HepG2 (cell line): Measurements from ENCODE around the gene GARIN3. TPM values are rescaled to one million over a fixed set of nuclear protein-coding genes. Genes with fewer than 3 reads are reported as not detected.

Experiments
- AGO1 ChIP-seq: fragments of 200-400 bp; formaldehyde crosslinking; IDR thresholded peaks from 2 replicates; pipeline ENCODE4 v1.6.1; 2017; ENCODE audit warnings: mild to moderate bottlenecking, low read depth, low read length, moderate library complexity; ENCODE audit not compliant: poor library complexity, severe bottlenecking
- ARID5B ChIP-seq: IDR thresholded peaks from 2 replicates; pipeline ENCODE4 v1.4.0; 2020; ENCODE audit warnings: mild to moderate bottlenecking, missing genetic modification reagents
- ARNTL ChIP-seq: sonication (generic); formaldehyde crosslinking; IDR thresholded peaks from 2 replicates; pipeline ENCODE4 v1.4.0; 2020; ENCODE audit warnings: mild to moderate bottlenecking, missing genetic modification reagents
- BCL6 ChIP-seq: IDR thresholded peaks from 2 replicates; pipeline ENCODE4 v1.6.1; 2016; ENCODE audit warnings: missing genetic modification reagents, missing compliant biosample characterization
- BORCS8-MEF2B ChIP-seq: sonication (generic); formaldehyde crosslinking; IDR thresholded peaks from 2 replicates; pipeline ENCODE4 v1.8.0; 2022; ENCODE audit warnings: mild to moderate bottlenecking, missing genetic modification reagents
- DMAP1 ChIP-seq: IDR thresholded peaks from 2 replicates; pipeline ENCODE4 v1.6.1; 2016
- ELF4 ChIP-seq: sonication (generic); formaldehyde crosslinking; IDR thresholded peaks from 2 replicates; pipeline ENCODE4 v1.5.0; 2020; ENCODE audit warnings: missing genetic modification reagents, mild to moderate bottlenecking, moderate library complexity, borderline replicate concordance
- HNF1A ChIP-seq, 2 experiments: sonication (generic) in 1 of 2; formaldehyde crosslinking in 1 of 2; IDR thresholded peaks; 2 replicates each; pipeline versions ENCODE4 v1.4.0 to v1.6.1; 2016 to 2020; ENCODE audit warnings: borderline replicate concordance in 1 of 2, low read depth in 1 of 2, mild to moderate bottlenecking in 1 of 2, missing genetic modification reagents in 1 of 2
- JUNB ChIP-seq: sonication (generic); formaldehyde crosslinking; IDR thresholded peaks from 2 replicates; pipeline ENCODE4 v1.8.0; 2022; ENCODE audit warnings: missing genetic modification reagents, mild to moderate bottlenecking, borderline replicate concordance
- NR2F6 ChIP-seq, 2 experiments: IDR thresholded peaks; 2 replicates each; pipeline ENCODE4 v1.6.1; 2016; ENCODE audit warnings: antibody characterized with exemption in 1 of 2, mild to moderate bottlenecking in 1 of 2
- TFDP1 ChIP-seq: IDR thresholded peaks from 2 replicates; pipeline ENCODE4 v1.6.1; 2016; ENCODE audit warnings: missing compliant biosample characterization, missing genetic modification reagents, borderline replicate concordance
- YEATS2 ChIP-seq: sonication (generic); formaldehyde crosslinking; IDR thresholded peaks from 2 replicates; pipeline ENCODE4 v1.4.0; 2020; ENCODE audit warnings: missing genetic modification reagents, borderline replicate concordance
- ZKSCAN8 ChIP-seq: IDR thresholded peaks from 2 replicates; pipeline ENCODE4 v1.6.1; 2016; ENCODE audit warnings: borderline replicate concordance, missing genetic modification reagents, missing compliant biosample characterization
- ZNF337 ChIP-seq: sonication (generic); formaldehyde crosslinking; IDR thresholded peaks from 2 replicates; pipeline ENCODE4 v1.5.1; 2020; ENCODE audit warnings: missing genetic modification reagents, low read depth, mild to moderate bottlenecking, borderline replicate concordance
- ZNF430 ChIP-seq: sonication (generic); formaldehyde crosslinking; IDR thresholded peaks from 2 replicates; pipeline ENCODE4 v1.9.0; 2021; ENCODE audit warnings: mild to moderate bottlenecking, missing genetic modification reagents
- ZNF431 ChIP-seq: sonication (generic); formaldehyde crosslinking; IDR thresholded peaks from 2 replicates; pipeline ENCODE4 v1.9.0; 2022; ENCODE audit warnings: missing genetic modification reagents, low read depth, mild to moderate bottlenecking, borderline replicate concordance
- ZNF746 ChIP-seq: sonication (generic); formaldehyde crosslinking; IDR thresholded peaks from 2 replicates; pipeline ENCODE4 v1.8.0; 2022; ENCODE audit warnings: mild to moderate bottlenecking, missing genetic modification reagents
- ZNF768 ChIP-seq: sonication (generic); formaldehyde crosslinking; IDR thresholded peaks from 2 replicates; pipeline ENCODE4 v1.4.0; 2020; ENCODE audit warnings: missing genetic modification reagents
- ZSCAN29 ChIP-seq: sonication (generic); formaldehyde crosslinking; conservative IDR thresholded peaks from 2 replicates; pipeline ENCODE4 v1.4.0; 2020; ENCODE audit warnings: mild to moderate bottlenecking, missing genetic modification reagents
- polyA plus RNA-seq, 8 experiments: library from polyadenylated mRNA; depleted of rRNA in 3 of 8; stranded (reverse) in 7 of 8; unstranded in 1 of 8; fragments of >200 nt; fragmentation: Illumina TruSeq in 4 of 8; extraction: Trizol in 4 of 8; gene quantifications; 2 replicates each; pipeline versions ENCODE4 v1.2.1 to v1.2.3, GENCODE V29; 2011 to 2016; ENCODE audit warnings: low read depth in 4 of 8, missing spikeins in 1 of 8, mixed read lengths in 1 of 8; ENCODE audit not compliant: insufficient read depth in 1 of 8
- total RNA-seq, 5 experiments: library from RNA; depleted of rRNA; stranded (reverse); fragments of >200 nt; fragmentation: Illumina TruSeq; extraction: Trizol; gene quantifications; 2 replicates each; pipeline ENCODE4 v1.2.3, GENCODE V29; 2016; ENCODE audit warnings: low read depth in 1 of 5

GARIN3 gene
- total and polyA plus RNA-seq, 2 of the 13 experiments (the other 11 are each of a cell fraction or from before 2014, with no cell fraction given), result not detected

DNA sequence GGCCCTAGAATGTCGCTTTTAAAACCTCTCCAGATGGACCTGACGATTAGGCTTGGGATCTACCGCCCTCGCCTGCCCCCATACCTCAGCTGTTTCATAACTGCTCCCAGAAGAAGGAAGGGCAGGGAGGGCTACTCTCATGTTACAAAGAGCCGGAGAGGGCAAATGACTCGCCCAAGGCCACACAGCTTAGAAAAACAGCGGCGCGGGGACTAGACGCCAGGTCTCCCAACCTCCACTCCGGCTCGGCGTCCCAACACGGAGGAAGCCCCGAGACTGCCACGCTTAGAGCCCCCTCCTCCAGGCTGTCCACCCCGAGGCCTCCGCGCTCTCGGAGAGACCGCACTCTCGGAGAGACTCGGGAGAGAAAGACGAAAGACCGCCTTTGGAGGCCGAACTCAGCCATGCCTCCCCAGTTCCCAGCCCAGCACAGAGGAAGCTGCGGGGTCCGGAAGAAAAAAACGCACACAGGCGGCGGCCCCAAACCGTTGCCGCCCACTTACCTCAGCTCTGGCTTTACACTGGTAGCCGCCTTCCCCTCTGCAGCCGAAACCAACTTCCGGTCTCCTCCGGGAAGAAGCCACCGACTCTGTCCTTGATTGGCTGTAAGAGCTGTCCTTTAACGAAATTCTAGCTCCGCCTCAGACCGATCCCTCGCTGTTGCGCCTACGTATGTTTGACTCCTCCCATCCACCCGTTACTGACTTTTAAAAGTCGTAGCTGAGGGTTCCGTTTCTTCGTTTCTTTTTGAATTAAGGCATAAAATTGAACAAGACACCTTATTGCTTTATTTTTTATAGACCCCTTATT is 23.5 kb downstream of the GARIN3 start, which contains the start of gene MED7 (continued):
- TF ChIP-seq HNF1A (IDR thresholded peaks at IDR 0.05; ENCODE audit: low read depth), result no peak
- TF ChIP-seq HNF1A (CRISPR knock-in tag; IDR thresholded peaks at IDR 0.05; ENCODE audit: borderline replicate concordance), result no peak; the same call in 1 of the 2 replicates
- TF ChIP-seq ARID5B (CRISPR knock-in tag), result peak; percentile 13; the same call in 1 of the 2 replicates
- TF ChIP-seq AGO1, result peak; percentile 18
- no peak for TF ChIP-seq ARNTL
- peak; percentile 76 for TF ChIP-seq DMAP1 (CRISPR knock-in tag)
- peak; percentile 15; the same call in 1 of the 2 replicates for TF ChIP-seq TFDP1 (CRISPR knock-in tag)
- no peak for TF ChIP-seq ZNF746 (CRISPR knock-in tag)
- TF ChIP-seq ZNF430 (CRISPR knock-in tag), result no peak
- TF ChIP-seq NR2F6 (IDR thresholded peaks at IDR 0.05), result no peak
- 0 out of 2 replicates have a peak, but pooled peaks have one; percentile 16 for TF ChIP-seq NR2F6 (CRISPR knock-in tag; IDR thresholded peaks at IDR 0.05)
- TF ChIP-seq ZKSCAN8 (CRISPR knock-in tag), result peak; percentile 35; the same call in 1 of the 2 replicates
- no peak; the same call in 1 of the 2 replicates for TF ChIP-seq ELF4 (CRISPR knock-in tag)
- peak; percentile 77; the same call in 1 of the 2 replicates for TF ChIP-seq BORCS8-MEF2B (CRISPR knock-in tag)
- TF ChIP-seq JUNB (CRISPR knock-in tag), result no peak
- TF ChIP-seq ZSCAN29 (CRISPR knock-in tag), result no peak
- TF ChIP-seq ZNF768 (CRISPR knock-in tag), result peak; percentile 93
- peak; percentile 66; the same call in 1 of the 2 replicates for TF ChIP-seq YEATS2 (CRISPR knock-in tag)
- TF ChIP-seq BCL6 (CRISPR knock-in tag), result 0 out of 2 replicates have a peak, but pooled peaks have one; percentile 14
- TF ChIP-seq ZNF337 (CRISPR knock-in tag), result no peak
- no peak for TF ChIP-seq ZNF431 (CRISPR knock-in tag)
